ENCODE data around the gene DPH3. TPM values are rescaled to one million over a fixed set of nuclear protein-coding genes. Genes with fewer than 3 reads are reported as not detected.

DPH3 gene
- polyA plus RNA-seq, 1 donor: 30.0 TPM

DNA sequence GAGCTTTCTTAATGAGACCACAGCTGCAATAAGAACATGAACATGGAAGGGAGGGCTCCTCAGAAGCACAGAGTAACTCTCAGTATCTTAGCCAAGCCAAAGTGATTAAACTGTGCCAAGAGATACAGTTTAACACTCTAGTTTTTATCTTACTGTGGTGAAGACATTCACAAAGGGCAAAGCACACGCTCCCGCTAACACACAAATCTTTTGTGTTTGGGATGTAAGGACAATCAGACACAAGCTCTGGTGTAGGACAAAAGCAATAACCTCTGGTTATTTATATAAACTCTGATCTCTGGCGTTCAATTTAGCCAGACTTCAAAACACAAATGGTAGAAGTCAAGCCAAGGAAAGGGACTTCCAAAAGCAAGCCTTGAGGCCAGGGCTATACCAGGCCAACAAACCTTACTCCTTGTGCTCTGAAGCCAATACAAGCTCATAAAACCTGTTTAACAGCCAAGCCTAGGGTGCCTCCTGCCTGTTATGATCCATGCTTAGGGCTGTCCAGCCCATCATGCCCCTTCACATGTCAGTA, 27.8 kb downstream of the DPH3 start:
- H3K27ac ChIP-seq (ENCODE audit: low read length): no peak overlapping the region
- H3K36me3 ChIP-seq (ENCODE audit: control insufficient read depth, insufficient read depth, low read length): no peaks in the 10 kb centered on the region
- no CpG with 5 or more reads among the region's 3 CpGs for WGBS (ENCODE audit: insufficient coverage, low lambda C conversion rate)

DNA sequence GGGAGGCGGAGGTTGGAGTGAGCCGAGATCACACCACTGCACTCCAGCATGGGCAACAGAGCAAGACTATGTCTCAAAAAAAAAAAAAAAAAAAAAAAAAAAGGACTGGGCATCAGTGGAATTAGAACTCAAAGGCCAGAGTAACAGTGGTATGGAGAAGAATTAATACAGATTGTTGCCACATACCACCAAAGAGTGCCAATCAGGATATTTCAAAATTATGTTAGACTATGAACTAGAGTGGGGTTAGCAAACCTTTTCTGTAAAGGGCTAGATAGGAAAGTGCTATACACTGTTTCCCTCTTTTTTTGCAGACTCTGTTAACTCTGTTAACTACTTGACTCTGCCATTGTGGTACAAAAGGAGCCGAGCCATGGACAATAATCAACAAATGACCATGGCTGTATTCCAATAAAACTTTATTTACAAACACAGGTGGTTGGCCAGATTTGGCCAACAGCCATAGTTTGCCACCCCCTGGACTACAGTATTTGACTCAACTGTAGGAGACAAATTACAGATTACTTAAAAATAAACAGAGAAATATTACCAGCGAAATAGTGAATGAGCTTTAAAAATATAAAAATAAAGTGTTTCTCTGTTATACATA, 28.6 kb downstream of the DPH3 start:
- Histone ChIP-seq H3K9me3 (ENCODE audit: control insufficient read depth, low read depth, low read length) (no peaks in the 10 kb centered on the region), H3K4me1 (ENCODE audit: control insufficient read depth, insufficient read depth, low read length) (no peaks in the 10 kb centered on the region), H3K27ac (ENCODE audit: low read length) (no peak overlapping the region), H3K36me3 (ENCODE audit: control insufficient read depth, insufficient read depth, low read length) (no peaks in the 10 kb centered on the region), H3K27me3 (ENCODE audit: control insufficient read depth, insufficient read depth, low read length) (no peaks in the 10 kb centered on the region), H3K4me3 (ENCODE audit: low read length) (no peak overlapping the region)
- no CpG with 5 or more reads among the region's 4 CpGs for WGBS (ENCODE audit: insufficient coverage, low lambda C conversion rate)
- DNase-seq: no peak

More for the DNA sequence above, 27.8 kb downstream of the DPH3 start:
- Histone ChIP-seq H3K4me1 (ENCODE audit: control insufficient read depth, insufficient read depth, low read length) (no peaks in the 10 kb centered on the region), H3K9me3 (ENCODE audit: control insufficient read depth, low read depth, low read length) (no peaks in the 10 kb centered on the region), H3K4me3 (ENCODE audit: low read length) (no peak overlapping the region), H3K27me3 (ENCODE audit: control insufficient read depth, insufficient read depth, low read length) (no peaks in the 10 kb centered on the region)
- no peak for DNase-seq

DNA sequence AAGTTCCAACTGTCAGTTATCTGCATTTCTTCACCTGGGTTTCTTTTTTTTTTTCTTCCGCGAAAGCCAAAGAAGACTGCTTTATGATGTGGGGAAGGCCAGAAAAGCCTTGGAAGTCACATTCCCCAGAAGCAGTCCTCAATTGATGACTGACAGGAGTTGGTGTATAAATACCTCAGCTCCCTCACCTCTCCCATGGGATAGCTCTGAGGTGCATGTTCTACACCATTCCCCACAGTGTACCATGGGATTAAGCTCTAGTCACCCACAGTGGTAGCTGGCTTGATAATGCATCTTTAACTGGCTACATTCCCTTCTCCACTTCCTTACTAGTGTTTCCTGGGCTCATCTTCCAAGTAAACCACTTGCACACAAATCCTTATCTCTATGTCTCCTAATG, 30.5 kb downstream of the DPH3 start:
- Histone ChIP-seq H3K27me3 (ENCODE audit: control insufficient read depth, insufficient read depth, low read length) (no peaks in the 10 kb centered on the region), H3K27ac (ENCODE audit: low read length) (no peak overlapping the region), H3K4me1 (ENCODE audit: control insufficient read depth, insufficient read depth, low read length) (no peaks in the 10 kb centered on the region), H3K9me3 (ENCODE audit: control insufficient read depth, low read depth, low read length) (no peaks in the 10 kb centered on the region), H3K36me3 (ENCODE audit: control insufficient read depth, insufficient read depth, low read length) (no peaks in the 10 kb centered on the region), H3K4me3 (ENCODE audit: low read length) (no peak overlapping the region)
- no CpG with 5 or more reads among the region's 2 CpGs for WGBS (ENCODE audit: insufficient coverage, low lambda C conversion rate)
- DNase-seq: no peak

DNA sequence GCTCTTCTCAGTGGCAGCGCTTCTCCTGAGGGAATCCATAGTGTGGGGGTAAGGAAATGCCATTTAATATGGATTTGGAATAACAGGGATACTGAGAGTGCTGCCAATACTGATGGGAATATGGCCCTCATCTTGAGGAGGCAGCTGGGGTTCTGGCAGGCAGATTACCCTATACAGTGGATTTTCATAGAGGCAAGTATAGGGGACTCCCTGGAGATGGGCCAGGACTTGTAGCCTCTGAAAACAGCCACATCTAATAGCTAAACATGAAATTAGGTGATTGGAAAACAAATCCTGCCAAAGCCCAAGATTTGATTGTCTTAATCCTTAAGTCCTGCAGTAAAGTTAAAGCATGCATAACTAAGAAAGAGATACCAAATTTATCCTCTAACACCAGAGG, 30.9 kb downstream of the DPH3 start:
- Histone ChIP-seq H3K27me3 (ENCODE audit: control insufficient read depth, insufficient read depth, low read length) (no peaks in the 10 kb centered on the region), H3K4me1 (ENCODE audit: control insufficient read depth, insufficient read depth, low read length) (no peaks in the 10 kb centered on the region), H3K36me3 (ENCODE audit: control insufficient read depth, insufficient read depth, low read length) (no peaks in the 10 kb centered on the region), H3K9me3 (ENCODE audit: control insufficient read depth, low read depth, low read length) (no peaks in the 10 kb centered on the region), H3K27ac (ENCODE audit: low read length) (no peak overlapping the region), H3K4me3 (ENCODE audit: low read length) (no peak overlapping the region)
- DNase-seq: no peak
- WGBS (ENCODE audit: insufficient coverage, low lambda C conversion rate): no CpG with 5 or more reads among the region's 1 CpG

DNA sequence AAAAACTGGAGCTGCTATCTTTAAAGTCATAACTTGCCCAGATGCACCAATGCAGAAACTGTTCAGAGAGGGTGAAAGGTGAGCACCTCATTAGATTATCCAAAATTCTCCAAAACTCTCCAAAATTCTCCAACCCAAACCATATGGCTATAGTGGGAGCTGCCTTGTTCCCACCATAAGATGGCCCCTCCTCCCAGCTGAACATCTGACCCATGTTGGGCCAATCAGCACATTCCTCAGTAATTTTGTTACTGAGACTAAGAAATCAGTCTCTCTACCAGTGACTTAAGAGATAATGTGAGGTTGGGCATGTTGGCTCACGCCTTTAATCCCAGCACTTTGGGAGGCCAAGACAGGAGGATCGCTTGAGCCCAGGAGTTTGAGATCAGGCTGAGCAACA, 32.8 kb downstream of the DPH3 start:
- no peak for DNase-seq
- Histone ChIP-seq H3K9me3 (ENCODE audit: control insufficient read depth, low read depth, low read length) (no peaks in the 10 kb centered on the region), H3K27me3 (ENCODE audit: control insufficient read depth, insufficient read depth, low read length) (no peaks in the 10 kb centered on the region), H3K4me1 (ENCODE audit: control insufficient read depth, insufficient read depth, low read length) (no peaks in the 10 kb centered on the region), H3K36me3 (ENCODE audit: control insufficient read depth, insufficient read depth, low read length) (no peaks in the 10 kb centered on the region), H3K4me3 (ENCODE audit: low read length) (no peak overlapping the region), H3K27ac (ENCODE audit: low read length) (no peak overlapping the region)
- WGBS (ENCODE audit: insufficient coverage, low lambda C conversion rate): no CpG with 5 or more reads among the region's 2 CpGs

DNA sequence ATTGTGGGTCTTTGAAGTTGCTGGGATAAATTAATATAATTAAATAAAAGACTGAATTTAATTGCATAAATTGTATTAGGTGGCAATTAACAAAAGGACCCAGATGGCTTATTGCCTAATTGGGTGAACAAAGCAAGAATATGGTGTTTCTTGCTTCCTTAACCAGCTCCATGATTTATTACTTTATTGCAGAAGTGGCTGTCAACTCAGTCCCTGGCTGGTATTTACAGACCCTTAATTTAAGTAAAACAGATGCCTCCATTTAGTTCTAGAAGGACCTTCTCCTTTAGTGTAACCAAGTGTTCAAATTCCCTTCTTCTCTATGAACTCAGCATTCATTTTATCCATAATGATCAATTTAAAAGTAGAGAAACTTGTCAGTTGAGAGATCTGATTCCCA, 35.1 kb downstream of the DPH3 start:
- H3K4me1 ChIP-seq (ENCODE audit: control insufficient read depth, insufficient read depth, low read length): no peaks in the 10 kb centered on the region
- no peaks in the 10 kb centered on the region for H3K9me3 ChIP-seq (ENCODE audit: control insufficient read depth, low read depth, low read length)
- no peaks in the 10 kb centered on the region for H3K36me3 ChIP-seq (ENCODE audit: control insufficient read depth, insufficient read depth, low read length)
- no peak overlapping the region for H3K4me3 ChIP-seq (ENCODE audit: low read length)
- no peak overlapping the region for H3K27ac ChIP-seq (ENCODE audit: low read length)
- no peak for DNase-seq
- H3K27me3 ChIP-seq (ENCODE audit: control insufficient read depth, insufficient read depth, low read length): no peaks in the 10 kb centered on the region

DNA sequence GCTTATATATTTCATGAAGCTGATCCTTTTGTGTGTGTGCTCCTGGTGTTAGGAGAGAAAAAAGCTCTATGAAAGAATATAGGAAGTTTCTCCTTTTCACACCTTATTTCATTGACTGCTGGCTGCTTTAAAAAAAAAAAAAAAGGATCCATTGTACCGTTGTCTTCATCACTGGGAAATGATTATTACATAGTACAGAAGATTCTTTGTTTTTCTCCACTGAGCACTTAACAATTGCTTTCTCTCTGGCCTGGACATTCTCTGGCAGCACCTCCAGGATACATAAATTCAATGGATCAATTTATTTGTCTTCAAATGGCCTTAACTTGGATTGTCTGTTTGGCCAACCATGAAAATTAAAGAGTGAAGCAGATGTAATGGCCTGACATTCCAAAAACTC, 37.2 kb downstream of the DPH3 start:
- DNase-seq: no peak
- H3K4me1 ChIP-seq (ENCODE audit: control insufficient read depth, insufficient read depth, low read length): no peaks in the 10 kb centered on the region
- no peak overlapping the region for H3K4me3 ChIP-seq (ENCODE audit: low read length)
- no peaks in the 10 kb centered on the region for H3K9me3 ChIP-seq (ENCODE audit: control insufficient read depth, low read depth, low read length)
- no peak overlapping the region for H3K27ac ChIP-seq (ENCODE audit: low read length)
- no peaks in the 10 kb centered on the region for H3K36me3 ChIP-seq (ENCODE audit: control insufficient read depth, insufficient read depth, low read length)
- no CpG with 5 or more reads among the region's 1 CpG for WGBS (ENCODE audit: insufficient coverage, low lambda C conversion rate)
- no peaks in the 10 kb centered on the region for H3K27me3 ChIP-seq (ENCODE audit: control insufficient read depth, insufficient read depth, low read length)

DNA sequence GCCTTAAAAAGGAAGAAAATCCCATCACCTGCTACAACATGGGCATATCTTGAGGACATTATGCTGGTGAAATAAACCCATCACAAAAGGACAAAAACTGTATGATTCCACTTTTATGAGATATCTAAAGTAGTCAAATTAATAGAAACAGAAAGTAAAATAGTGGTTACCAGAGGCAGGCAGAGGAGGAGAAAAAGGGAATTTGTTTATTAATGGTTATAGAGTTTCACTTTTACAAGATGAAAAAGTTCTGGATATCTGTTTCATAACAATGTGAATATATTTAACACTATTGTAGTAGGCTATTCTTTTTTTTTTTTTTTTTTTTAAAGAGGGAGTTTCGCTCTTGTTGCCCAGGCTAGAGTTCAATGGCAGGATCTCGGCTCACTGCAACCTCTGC, 40.4 kb downstream of the DPH3 start:
- Histone ChIP-seq H3K27ac (ENCODE audit: low read length) (no peak overlapping the region), H3K4me3 (ENCODE audit: low read length) (no peak overlapping the region), H3K9me3 (ENCODE audit: control insufficient read depth, low read depth, low read length) (no peaks in the 10 kb centered on the region), H3K36me3 (ENCODE audit: control insufficient read depth, insufficient read depth, low read length) (no peaks in the 10 kb centered on the region), H3K4me1 (ENCODE audit: control insufficient read depth, insufficient read depth, low read length) (no peaks in the 10 kb centered on the region), H3K27me3 (ENCODE audit: control insufficient read depth, insufficient read depth, low read length) (no peaks in the 10 kb centered on the region)
- no peak for DNase-seq
- WGBS (ENCODE audit: insufficient coverage, low lambda C conversion rate): no CpG with 5 or more reads among the region's 2 CpGs

DNA sequence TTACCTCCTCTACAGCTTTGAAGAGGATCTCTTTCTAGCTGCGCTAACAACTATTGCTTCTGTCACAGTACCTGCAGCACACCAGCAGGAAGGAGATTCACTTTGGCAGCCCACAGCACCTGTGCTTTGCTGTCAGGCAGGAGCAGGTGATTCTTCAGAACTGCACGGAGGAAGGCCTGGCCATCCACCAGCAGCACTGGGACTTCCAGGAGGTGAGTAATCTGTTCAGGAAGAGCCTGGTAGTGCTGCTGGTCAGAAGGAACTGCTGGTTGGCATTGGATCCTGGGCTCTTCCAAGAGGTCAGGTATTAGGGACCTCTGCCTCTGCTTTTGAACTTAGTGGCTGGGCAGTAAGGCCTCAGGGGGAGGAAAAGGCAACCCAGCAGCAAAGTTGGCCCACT, 42.2 kb downstream of the DPH3 start:
- H3K4me3 ChIP-seq (ENCODE audit: low read length): no peak overlapping the region
- no peak overlapping the region for H3K27ac ChIP-seq (ENCODE audit: low read length)
- no peak for DNase-seq
- H3K4me1 ChIP-seq (ENCODE audit: control insufficient read depth, insufficient read depth, low read length): no peaks in the 10 kb centered on the region
- WGBS (ENCODE audit: insufficient coverage, low lambda C conversion rate): no CpG with 5 or more reads among the region's 2 CpGs
- H3K27me3 ChIP-seq (ENCODE audit: control insufficient read depth, insufficient read depth, low read length): no peaks in the 10 kb centered on the region
- no peaks in the 10 kb centered on the region for H3K36me3 ChIP-seq (ENCODE audit: control insufficient read depth, insufficient read depth, low read length)
- H3K9me3 ChIP-seq (ENCODE audit: control insufficient read depth, low read depth, low read length): no peaks in the 10 kb centered on the region

DNA sequence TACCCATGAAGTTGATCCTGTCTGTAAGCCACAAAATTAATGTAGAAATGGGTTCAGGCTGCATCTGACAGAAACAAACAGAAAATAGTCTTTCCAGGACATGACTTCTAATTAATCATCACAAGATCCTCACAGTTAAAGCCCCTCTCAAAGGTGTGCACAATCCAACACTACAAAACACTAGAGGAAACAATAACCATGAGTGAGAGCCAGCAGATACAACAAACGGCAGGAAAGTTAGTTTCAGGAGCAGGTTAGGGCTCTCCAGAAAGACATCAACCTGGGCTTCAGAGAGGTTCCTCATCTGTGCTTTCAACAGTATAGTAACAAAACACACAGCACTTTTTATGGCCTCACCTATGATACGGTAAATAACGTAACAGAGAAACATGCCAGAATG, 42.8 kb downstream of the DPH3 start:
- Histone ChIP-seq H3K27me3 (ENCODE audit: control insufficient read depth, insufficient read depth, low read length) (no peaks in the 10 kb centered on the region), H3K4me3 (ENCODE audit: low read length) (no peak overlapping the region), H3K9me3 (ENCODE audit: control insufficient read depth, low read depth, low read length) (no peaks in the 10 kb centered on the region), H3K36me3 (ENCODE audit: control insufficient read depth, insufficient read depth, low read length) (no peaks in the 10 kb centered on the region), H3K4me1 (ENCODE audit: control insufficient read depth, insufficient read depth, low read length) (no peaks in the 10 kb centered on the region), H3K27ac (ENCODE audit: low read length) (no peak overlapping the region)
- no peak for DNase-seq
- WGBS (ENCODE audit: insufficient coverage, low lambda C conversion rate): no CpG with 5 or more reads among the region's 3 CpGs

DNA sequence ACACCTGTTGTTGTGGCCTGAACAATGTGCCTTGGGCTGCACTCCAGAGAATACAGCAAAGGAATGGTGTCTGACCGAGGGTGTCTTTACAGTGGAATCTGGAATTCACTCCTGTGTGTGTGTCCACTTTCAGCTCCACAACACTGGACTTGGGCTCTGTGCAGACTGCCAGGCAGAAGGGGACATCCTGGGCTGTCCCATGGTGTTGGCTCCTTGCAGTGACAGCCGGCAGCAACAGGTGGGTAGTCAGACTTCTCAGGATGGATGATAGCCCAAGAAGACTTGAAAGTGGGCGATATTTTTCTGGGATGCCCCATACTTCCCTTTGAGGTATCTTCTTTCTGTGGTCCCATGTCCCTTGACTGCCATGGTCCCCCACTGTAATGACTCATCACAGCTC, 45.0 kb downstream of the DPH3 start:
- Histone ChIP-seq H3K27ac (ENCODE audit: low read length) (no peak overlapping the region), H3K27me3 (ENCODE audit: control insufficient read depth, insufficient read depth, low read length) (no peaks in the 10 kb centered on the region), H3K4me3 (ENCODE audit: low read length) (no peak overlapping the region), H3K4me1 (ENCODE audit: control insufficient read depth, insufficient read depth, low read length) (no peaks in the 10 kb centered on the region), H3K36me3 (ENCODE audit: control insufficient read depth, insufficient read depth, low read length) (no peaks in the 10 kb centered on the region), H3K9me3 (ENCODE audit: control insufficient read depth, low read depth, low read length) (peaks cover 3% of the 10 kb centered on the region)
- WGBS (ENCODE audit: insufficient coverage, low lambda C conversion rate): no CpG with 5 or more reads among the region's 3 CpGs
- no peak for DNase-seq

All from large intestine (tissue), 3 donors.